ENCODE data around the gene CD8B2. TPM values are rescaled to one million over a fixed set of nuclear protein-coding genes. Genes with fewer than 3 reads are reported as not detected.

The CD8B2 gene
- polyA plus RNA-seq, 1 experiment = not detected

- no peak for DNase-seq (ENCODE audit: low read depth)
- POLR2A ChIA-PET = no interaction called here
- peaks cover 2% of the 10 kb centered on the region for H3K27me3 ChIP-seq (ENCODE audit: control insufficient read depth, insufficient read depth, low read length)
- no peak overlapping the region for H3K4me3 ChIP-seq (ENCODE audit: low read depth, low read length)
- H3K36me3 ChIP-seq (ENCODE audit: control insufficient read depth, insufficient read depth, low read length) = no peaks in the 10 kb centered on the region
- TF ChIP-seq, protein P1, sequence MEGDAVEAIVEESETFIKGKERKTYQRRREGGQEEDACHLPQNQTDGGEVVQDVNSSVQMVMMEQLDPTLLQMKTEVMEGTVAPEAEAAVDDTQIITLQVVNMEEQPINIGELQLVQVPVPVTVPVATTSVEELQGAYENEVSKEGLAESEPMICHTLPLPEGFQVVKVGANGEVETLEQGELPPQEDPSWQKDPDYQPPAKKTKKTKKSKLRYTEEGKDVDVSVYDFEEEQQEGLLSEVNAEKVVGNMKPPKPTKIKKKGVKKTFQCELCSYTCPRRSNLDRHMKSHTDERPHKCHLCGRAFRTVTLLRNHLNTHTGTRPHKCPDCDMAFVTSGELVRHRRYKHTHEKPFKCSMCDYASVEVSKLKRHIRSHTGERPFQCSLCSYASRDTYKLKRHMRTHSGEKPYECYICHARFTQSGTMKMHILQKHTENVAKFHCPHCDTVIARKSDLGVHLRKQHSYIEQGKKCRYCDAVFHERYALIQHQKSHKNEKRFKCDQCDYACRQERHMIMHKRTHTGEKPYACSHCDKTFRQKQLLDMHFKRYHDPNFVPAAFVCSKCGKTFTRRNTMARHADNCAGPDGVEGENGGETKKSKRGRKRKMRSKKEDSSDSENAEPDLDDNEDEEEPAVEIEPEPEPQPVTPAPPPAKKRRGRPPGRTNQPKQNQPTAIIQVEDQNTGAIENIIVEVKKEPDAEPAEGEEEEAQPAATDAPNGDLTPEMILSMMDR (IDR thresholded peaks at IDR 0.05; ENCODE audit: insufficient read depth, low read depth, low read length) = peak; percentile 91
- CTCF ChIA-PET = interaction anchor here (0.6 to 6.8 kb wide), 13 partner anchors 9 to 459 kb away, joined by 3 to 50 read pairs (median 4); no protein-coding TSS in a partner anchor
Measured at GRCh38 chr2:106542746-106543359, 55.7 kb downstream of the CD8B2 start.

DNA sequence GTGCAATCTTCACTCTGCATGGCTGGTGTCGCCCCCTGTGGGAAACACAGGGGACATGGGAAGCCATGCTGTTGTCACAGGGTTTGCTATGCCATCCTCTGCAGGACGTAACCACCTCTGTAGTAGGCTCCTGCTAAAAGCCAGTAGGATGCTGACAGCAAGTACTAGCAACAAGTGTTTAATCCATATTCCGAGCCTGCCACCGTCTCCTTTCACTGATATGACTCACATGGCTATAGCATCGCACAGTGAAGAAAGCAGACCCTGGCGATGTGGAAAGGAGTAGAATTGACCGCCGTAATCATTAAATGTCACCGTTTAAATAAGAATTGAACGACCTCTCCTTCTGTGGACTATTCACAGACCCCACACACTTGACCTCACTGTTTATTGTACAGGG is 57.8 kb downstream of the CD8B2 start:
- H3K36me3 ChIP-seq (ENCODE audit: control insufficient read depth, insufficient read depth, low read length) = no peaks in the 10 kb centered on the region
- ChIA-PET POLR2A (no interaction called here), CTCF (interaction anchor here (6.8 kb wide), 1 partner anchor 441 kb away, joined by 50 read pairs; no protein-coding TSS in a partner anchor)

GRCh38 chr2:106546391-106546990 is 59.3 kb downstream of the CD8B2 start:
- DNase-seq (ENCODE audit: low read depth) = no peak
- ChIA-PET POLR2A (no interaction called here), CTCF (interaction anchor here (0.7 to 6.8 kb wide), 2 partner anchors 438 to 442 kb away, joined by 5 to 50 read pairs; no protein-coding TSS in a partner anchor)
- Histone ChIP-seq H3K27me3 (ENCODE audit: control insufficient read depth, insufficient read depth, low read length) (peaks cover 2% of the 10 kb centered on the region), H3K4me3 (ENCODE audit: low read depth, low read length) (no peak overlapping the region), H3K36me3 (ENCODE audit: control insufficient read depth, insufficient read depth, low read length) (no peaks in the 10 kb centered on the region)
- TF ChIP-seq, protein P1 (IDR thresholded peaks at IDR 0.05; ENCODE audit: insufficient read depth, low read depth, low read length) = no peak

More for the DNA sequence above, 57.8 kb downstream of the CD8B2 start:
- Histone ChIP-seq H3K4me3 (ENCODE audit: low read depth, low read length) (no peak overlapping the region), H3K27me3 (ENCODE audit: control insufficient read depth, insufficient read depth, low read length) (peaks cover 2% of the 10 kb centered on the region)
- no peak for DNase-seq (ENCODE audit: low read depth)
- TF ChIP-seq, protein P1 (IDR thresholded peaks at IDR 0.05; ENCODE audit: insufficient read depth, low read depth, low read length) = no peak

DNA sequence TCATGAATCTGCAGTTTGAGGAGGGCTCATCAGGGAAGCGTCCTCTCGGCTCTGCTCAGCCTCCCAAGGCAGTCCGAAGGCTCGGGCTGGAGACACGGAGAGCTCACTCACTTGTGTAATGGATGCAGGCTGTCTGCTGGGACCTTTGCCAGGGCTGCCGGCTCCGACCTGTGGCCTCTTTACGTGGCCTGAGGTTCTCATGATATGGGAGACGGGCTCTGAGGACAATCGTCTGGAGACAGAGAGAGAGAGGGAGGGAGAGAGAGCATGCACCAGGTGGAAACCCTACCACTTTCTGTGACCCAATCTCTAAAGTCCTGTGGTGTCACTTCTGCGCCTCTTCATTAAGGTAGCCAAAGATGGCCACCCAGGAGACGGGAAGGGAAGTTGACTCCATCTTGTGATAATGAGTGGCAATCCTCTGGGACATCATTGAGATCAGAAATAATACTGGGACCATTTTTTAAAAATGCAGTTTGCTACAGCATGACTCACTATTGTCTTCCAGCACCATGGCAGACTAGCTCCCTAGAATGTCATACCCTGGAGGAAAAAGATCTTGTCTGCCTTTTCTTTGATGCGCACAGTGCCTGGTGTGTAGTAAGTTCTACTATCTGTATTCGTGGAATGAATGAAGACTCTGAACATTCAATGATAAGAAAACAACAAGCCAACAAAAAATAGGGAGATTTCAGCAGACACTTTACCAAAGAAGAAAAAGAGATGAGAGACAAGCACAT is 60.2 kb downstream of the CD8B2 start:
- CTCF ChIA-PET = interaction anchor here (6.8 kb wide), 1 partner anchor 443 kb away, joined by 50 read pairs; no protein-coding TSS in a partner anchor
- TF ChIP-seq, protein P1 (IDR thresholded peaks at IDR 0.05; ENCODE audit: insufficient read depth, low read depth, low read length) = no peak

More for the DNA sequence above, 60.2 kb downstream of the CD8B2 start:
- POLR2A ChIA-PET = no interaction called here
- H3K4me3 ChIP-seq (ENCODE audit: low read depth, low read length) = no peak overlapping the region
- no peaks in the 10 kb centered on the region for H3K36me3 ChIP-seq (ENCODE audit: control insufficient read depth, insufficient read depth, low read length)
- H3K27me3 ChIP-seq (ENCODE audit: control insufficient read depth, insufficient read depth, low read length) = peaks cover 2% of the 10 kb centered on the region
- no peak for DNase-seq (ENCODE audit: low read depth)

Measured in BJ (cell line).